H9 (cell line): ENCODE data around the gene OAS2. TPM values are rescaled to one million over a fixed set of nuclear protein-coding genes. Genes with fewer than 3 reads are reported as not detected.

Source experiments
- DNase-seq: peaks from one replicate; pipeline ENCODE4 v3.0.0-alpha.2; 2017
- H2AFZ ChIP-seq: one replicate; pipeline ENCODE4 v1.6.1; 2013; ENCODE audit warnings: mild to moderate bottlenecking, low read length, control low read depth, moderate library complexity
- H2AK5ac ChIP-seq: 2 replicates; pipeline ENCODE4 v1.6.1; 2013; ENCODE audit warnings: low read length, control low read depth, mixed read lengths; ENCODE audit not compliant: insufficient read length
- H2BK120ac ChIP-seq: one replicate; pipeline ENCODE4 v1.6.1; 2013; ENCODE audit warnings: low read depth, mild to moderate bottlenecking, low read length, control low read depth, inconsistent platforms; ENCODE audit not compliant: poor library complexity, severe bottlenecking
- H2BK12ac ChIP-seq: 2 replicates; pipeline ENCODE4 v1.6.1; 2013; ENCODE audit warnings: low read length, control low read depth, mixed read lengths, low read depth; ENCODE audit not compliant: insufficient read length
- H2BK15ac ChIP-seq: 2 replicates; pipeline ENCODE4 v1.6.1; 2013; ENCODE audit warnings: low read depth, low read length, control low read depth
- H2BK20ac ChIP-seq: one replicate; pipeline ENCODE4 v1.6.1; 2013; ENCODE audit warnings: low read depth, mild to moderate bottlenecking, low read length, control low read depth, inconsistent platforms; ENCODE audit not compliant: poor library complexity, severe bottlenecking
- H2BK5ac ChIP-seq: 2 replicates; pipeline ENCODE4 v1.6.1; 2013; ENCODE audit warnings: low read length, control low read depth, mixed read lengths; ENCODE audit not compliant: insufficient read length
- H3K14ac ChIP-seq: 2 replicates; pipeline ENCODE4 v1.6.1; 2013; ENCODE audit warnings: low read length, control low read depth; ENCODE audit not compliant: insufficient read depth
- H3K18ac ChIP-seq: 2 replicates; pipeline ENCODE4 v1.6.1; 2013; ENCODE audit warnings: low read depth, mild to moderate bottlenecking, mixed read lengths, low read length, control low read depth; ENCODE audit not compliant: insufficient read length
- H3K23ac ChIP-seq: 2 replicates; pipeline ENCODE4 v1.6.1; 2013; ENCODE audit warnings: low read length, control low read depth, mixed read lengths, low read depth; ENCODE audit not compliant: insufficient read length
- H3K23me2 ChIP-seq: 2 replicates; pipeline ENCODE4 v1.6.1; 2013; ENCODE audit warnings: low read depth, mild to moderate bottlenecking, mixed read lengths, low read length, control low read depth; ENCODE audit not compliant: insufficient read length, poor library complexity, severe bottlenecking
- H3K27ac ChIP-seq: 2 replicates; pipeline ENCODE4 v1.5.1; 2013; ENCODE audit warnings: low read length, control low read depth, mixed read lengths, low read depth; ENCODE audit not compliant: insufficient read length
- H3K27me3 ChIP-seq: 2 replicates; pipeline ENCODE4 v1.6.1; 2013; ENCODE audit warnings: low read length, control low read depth, inconsistent platforms; ENCODE audit not compliant: insufficient read depth
- H3K4ac ChIP-seq: 2 replicates; pipeline ENCODE4 v1.6.1; 2013; ENCODE audit warnings: low read depth, mild to moderate bottlenecking, control low read depth, inconsistent platforms, low read length, moderate library complexity
- H3K4me1 ChIP-seq: 2 replicates; pipeline ENCODE4 v1.6.1; 2013; ENCODE audit warnings: low read length, control low read depth, inconsistent platforms; ENCODE audit not compliant: insufficient read depth
- H3K4me2 ChIP-seq: 2 replicates; pipeline ENCODE4 v1.6.1; 2013; ENCODE audit warnings: low read length, control low read depth, mixed read lengths; ENCODE audit not compliant: insufficient read length, insufficient read depth
- H3K56ac ChIP-seq: 2 replicates; pipeline ENCODE4 v1.6.1; 2013; ENCODE audit warnings: low read depth, mild to moderate bottlenecking, mixed read lengths, low read length, control low read depth; ENCODE audit not compliant: insufficient read length
- H3K79me1 ChIP-seq: 2 replicates; pipeline ENCODE4 v1.6.1; 2013; ENCODE audit warnings: low read depth, mild to moderate bottlenecking, moderate library complexity, low read length, control low read depth, inconsistent platforms; ENCODE audit not compliant: insufficient read depth, poor library complexity, severe bottlenecking
- H3K79me2 ChIP-seq: 2 replicates; pipeline ENCODE4 v1.6.1; 2013; ENCODE audit warnings: low read length, control low read depth, inconsistent platforms; ENCODE audit not compliant: insufficient read depth
- H3K9ac ChIP-seq: 2 replicates; pipeline ENCODE4 v1.6.1; 2013; ENCODE audit warnings: low read length, control low read depth, mixed read lengths; ENCODE audit not compliant: insufficient read length; ENCODE audit errors: extremely low read depth
- H3K9me3 ChIP-seq: one replicate; pipeline ENCODE4 v1.6.1; 2013; ENCODE audit warnings: low read depth, low read length, inconsistent platforms; ENCODE audit not compliant: control insufficient read depth
- H3T11ph ChIP-seq: one replicate; pipeline ENCODE4 v1.6.1; 2013; ENCODE audit warnings: mild to moderate bottlenecking, low read length, control low read depth, inconsistent platforms
- H4K20me1 ChIP-seq: one replicate; pipeline ENCODE4 v1.6.1; 2013; ENCODE audit not compliant: control insufficient read depth, insufficient read length, insufficient read depth
- H4K5ac ChIP-seq: 2 replicates; pipeline ENCODE4 v1.6.1; 2013; ENCODE audit warnings: low read depth, mild to moderate bottlenecking, mixed read lengths, low read length, control low read depth; ENCODE audit not compliant: insufficient read length
- H4K8ac ChIP-seq: replicated peaks from 2 replicates; pipeline ENCODE4 v1.6.1; 2013; ENCODE audit warnings: low read length, control low read depth, mixed read lengths, low read depth; ENCODE audit not compliant: insufficient read length
- H4K91ac ChIP-seq: 2 replicates; pipeline ENCODE4 v1.6.1; 2013; ENCODE audit warnings: low read depth, mild to moderate bottlenecking, moderate library complexity, mixed read lengths, low read length, control low read depth; ENCODE audit not compliant: insufficient read length
- H3K27ac Mint-ChIP-seq, 3 experiments: 2 replicates in 2 of 3; 3 replicates in 1 of 3; pipeline ENCODE4 v1.8.0; 2020 to 2021; ENCODE audit warnings: mixed read lengths in 3 of 3, mild to moderate bottlenecking in 1 of 3, moderate library complexity in 1 of 3
- H3K27me3 Mint-ChIP-seq: 2 replicates; pipeline ENCODE4 v1.8.0; 2021; ENCODE audit warnings: low read depth, mild to moderate bottlenecking, moderate library complexity, mixed read lengths
- H3K36me3 Mint-ChIP-seq, 3 experiments: 2 replicates in 2 of 3; 3 replicates in 1 of 3; pipeline ENCODE4 v1.8.0; 2020 to 2021; ENCODE audit warnings: low read depth in 3 of 3, mixed read lengths in 3 of 3; ENCODE audit not compliant: insufficient read depth in 1 of 3
- H3K4me1 Mint-ChIP-seq, 2 experiments: 2 replicates each; pipeline ENCODE4 v1.8.0; 2020; ENCODE audit warnings: mixed read lengths in 2 of 2
- H3K4me3 Mint-ChIP-seq, 2 experiments: 2 replicates in 1 of 2; 3 replicates in 1 of 2; pipeline ENCODE4 v1.8.0; 2020 to 2021; ENCODE audit warnings: mild to moderate bottlenecking in 2 of 2, mixed read lengths in 2 of 2, moderate library complexity in 1 of 2
- H3K9me3 Mint-ChIP-seq, 2 experiments: 2 replicates in 1 of 2; 3 replicates in 1 of 2; pipeline ENCODE4 v1.8.0; 2020; ENCODE audit warnings: mild to moderate bottlenecking in 2 of 2, mixed read lengths in 2 of 2, moderate library complexity in 1 of 2
- CTCF ChIP-seq: fragments of 200-600 bp; sonication (generic); conservative IDR thresholded peaks from 3 replicates; pipeline ENCODE4 v1.8.0; 2021; ENCODE audit warnings: antibody characterized with exemption, mild to moderate bottlenecking
- WGBS: extraction: QIAGEN DNeasy Blood & Tissue Kit; methylation state at CpG from one replicate; pipeline ENCODE4 v1.1.7; 2013; ENCODE audit warnings: missing lambda C conversion rate, low lambda C conversion rate, mixed read lengths; ENCODE audit not compliant: insufficient read length; ENCODE audit errors: extremely low coverage; 5-methylcytosine and 5-hydroxymethylcytosine counted together
- total RNA-seq: library from RNA; stranded (reverse); gene quantifications from 2 replicates; pipeline ENCODE4 v1.2.1, GENCODE V29; 2021

The OAS2 gene
- total RNA-seq, 1 experiment from 2014 or later, result not detected

GRCh38 chr12:113054948-113055486 is 76.7 kb downstream of the OAS2 start:
- Histone ChIP-seq H4K91ac (no peak overlapping the region), H4K20me1 (no peaks in the 10 kb centered on the region), H4K5ac (no peak overlapping the region), H4K8ac (no peak overlapping the region), H3T11ph (no peak overlapping the region), H3K4ac (no peak overlapping the region), H3K56ac (no peak overlapping the region), H3K23ac (no peak overlapping the region), H3K27me3 (peaks cover 14% of the 10 kb centered on the region), H3K14ac (no peak overlapping the region), H3K4me2 (no peak overlapping the region), H2AFZ (no peak overlapping the region), H3K23me2 (no peaks in the 10 kb centered on the region), H3K79me1 (no peaks in the 10 kb centered on the region), H2BK12ac (no peak overlapping the region), H3K79me2 (no peaks in the 10 kb centered on the region), H2AK5ac (no peak overlapping the region), H2BK20ac (no peak overlapping the region), H3K9ac (no peak overlapping the region), H2BK15ac (no peak overlapping the region), H3K18ac (no peak overlapping the region), H2BK5ac (no peak overlapping the region), H3K27ac (no peak overlapping the region), H2BK120ac (no peak overlapping the region), H3K9me3 (no peaks in the 10 kb centered on the region), H3K4me1 (no peaks in the 10 kb centered on the region)
- peaks cover under 1 to 5% of the 10 kb centered on the region in 2 experiments; a peak in 2 of 4 replicates for H3K4me1 Mint-ChIP-seq
- TF ChIP-seq CTCF, result no peak
- H3K27me3 Mint-ChIP-seq, result peaks cover 60% of the 10 kb centered on the region
- H3K9me3 Mint-ChIP-seq, result no peaks in the 10 kb centered on the region
- H3K36me3 Mint-ChIP-seq, result no peaks in the 10 kb centered on the region; a peak in 1 of 7 replicates
- WGBS, result no CpG with 5 or more reads among the region's 4 CpGs
- peak overlapping the region; percentile 10 to 55; a peak in 3 of 5 replicates for H3K4me3 Mint-ChIP-seq
- no peak overlapping the region for H3K27ac Mint-ChIP-seq
- no peak for DNase-seq
